Heart left ventricle (tissue), 16 donors: ENCODE results near the gene CALU. TPM values are rescaled to one million over a fixed set of nuclear protein-coding genes. Genes with fewer than 3 reads are reported as not detected.

ENCODE experiments used
- ATAC-seq, 4 donors: fragments of 200-7000 bp; cut with Tn5 transposase; one replicate each; pipeline ENCODE4 v1.9.1; 2020 to 2022; ENCODE audit warnings: moderate library complexity in 4 of 4, mild to moderate bottlenecking in 3 of 4, moderate number of reproducible peaks in 1 of 4
- DNase-seq, 5 donors: peaks; one replicate each; pipeline ENCODE4 v3.0.0-alpha.2; 2020
- H3K27ac ChIP-seq, 12 donors: fragments of 200-600 bp; sonication (generic) in 4 of 12; one replicate each; pipeline versions ENCODE4 v1.5.0 to v1.8.0; 2016 to 2022; ENCODE audit warnings: mild to moderate bottlenecking in 2 of 12
- H3K27me3 ChIP-seq, 9 donors: fragments of 200-600 bp; sonication (generic) in 2 of 9; one replicate each; pipeline versions ENCODE4 v1.5.1 to v1.8.0; 2016 to 2022; ENCODE audit warnings: mild to moderate bottlenecking in 3 of 9
- H3K36me3 ChIP-seq, 9 donors: fragments of 200-600 bp; sonication (generic) in 2 of 9; one replicate each; pipeline versions ENCODE4 v1.5.0 to v1.8.0; 2018 to 2022; ENCODE audit warnings: mild to moderate bottlenecking in 2 of 9
- H3K4me1 ChIP-seq, 12 donors: fragments of 200-600 bp; sonication (generic) in 4 of 12; one replicate each; pipeline versions ENCODE4 v1.5.0 to v1.8.0; 2016 to 2022; ENCODE audit warnings: mild to moderate bottlenecking in 3 of 12
- H3K4me3 ChIP-seq, 12 donors: fragments of 200-600 bp; sonication (generic) in 4 of 12; one replicate each; pipeline versions ENCODE4 v1.5.0 to v1.8.0; 2017 to 2022; ENCODE audit warnings: mild to moderate bottlenecking in 9 of 12, moderate library complexity in 4 of 12
- H3K9me3 ChIP-seq, 12 donors: fragments of 200-600 bp; sonication (generic) in 4 of 12; one replicate each; pipeline versions ENCODE4 v1.5.0 to v1.8.0; 2016 to 2022; ENCODE audit warnings: mild to moderate bottlenecking in 1 of 12
- CTCF ChIP-seq, 12 donors: fragments of 200-600 bp; sonication (generic) in 4 of 12; IDR thresholded peaks; one replicate each; pipeline versions ENCODE4 v1.5.0 to v1.8.0; 2018 to 2022; ENCODE audit warnings: antibody characterized with exemption in 12 of 12, mild to moderate bottlenecking in 5 of 12
- POLR2A ChIP-seq, 2 donors: fragments of 450-650 bp; IDR thresholded peaks; one replicate each; pipeline ENCODE4 v1.6.1; 2017; ENCODE audit warnings: antibody characterized with exemption in 2 of 2, mild to moderate bottlenecking in 2 of 2, moderate library complexity in 2 of 2
- WGBS, 4 donors: extraction: QIAGEN DNeasy Blood & Tissue Kit in 2 of 4; methylation state at CpG; one replicate each; pipeline versions ENCODE4 v1.1.5 to v1.1.7; 2013 to 2018; 5-methylcytosine and 5-hydroxymethylcytosine counted together
- intact Hi-C, 10 donors: fragments of 100-400 bp; cut with DNase I; formaldehyde crosslinking; loops; one replicate each; pipeline versions ENCODE4 v1.11.1 to v1.14.2; 2022
- polyA plus RNA-seq, 2 donors: library from polyadenylated mRNA; stranded (reverse); fragments of 200-250 nt; gene quantifications; one replicate each; pipeline ENCODE4 v1.2.3, GENCODE V29; 2013
- total RNA-seq, 9 donors: library from RNA; depleted of rRNA in 2 of 9; stranded (reverse); fragments of >200 nt in 2 of 9; fragmentation: NEBNext Ultra II Directional in 3 of 9; extraction: Animal tissue kit (Norgen Biotek cat#: 25700) in 3 of 9; gene quantifications; one replicate each; pipeline versions ENCODE4 v1.1.0 to v1.2.4, GENCODE V29; 2016 to 2023
- donor health status: ischemic (EF 13 %, LVEDD 7.1; RV severe dilation, severe dysfunction).
- donor health status: healthy with polysubstance abuse.
- donor health status: DM: no; HTN: yes; CAD: no.
- donor health status: DM: no; HTN: no; CAD: no.
- donor health status: ischemic (EF 25% LVEDD 6.9; RV normal size, moderate dysfunction).
- donor health status: ischemic (EF 25% LVEDD 5.7; RV mildly dilated, moderate dysfunction).
- donor health status: healthy.
- donor health status: DM: yes; HTN: yes; CAD: no.
- donor health status: ischemic (EF 35%, LVEDD 5.7; RV mildly dilated, moderate dysfunction).
- donor health status: nonischemic (EF 11% LVEDD 7.7; RV severe dilation, severe dysfunction).
- donor health status: DM: yes; HTN: yes; CAD: no.
- donor health status: PGD.
- donor health status: ischemic (EF 29% LVEDD 5.4; RV normal size, mild dysfunction).
- donor health status: nonischemic (EF 23%, LVEDD 6.1; RV moderate dilation, normal function).

Gene CALU
- total and polyA plus RNA-seq, 11 donors = 51.4 to 689 (median 257) TPM

GRCh38 chr7:128741491-128741890, 2.3 kb downstream of the CALU start:
- 33 to 48% (median 42%) methylated on average over 3 of the region's 3 CpGs for WGBS, 4 donors
- peaks cover 0 to 4% (median 0%) of the 10 kb centered on the region in 9 donors for H3K36me3 ChIP-seq
- H3K4me1 ChIP-seq = peaks cover 7 to 66% (median 52%) of the 10 kb centered on the region in 12 donors
- ATAC-seq (no peak), DNase-seq (no peak)
- no peak for TF ChIP-seq CTCF (IDR thresholded peaks at IDR 0.05)
- TF ChIP-seq POLR2A (IDR thresholded peaks at IDR 0.05) = no peak
- peak overlapping the region in 8 of 12 donors; percentile 4 to 98 (median 92) for H3K27ac ChIP-seq
- intact Hi-C loops = loop anchor here in 3 of 10 donors (5.0 to 10.0 kb wide), 3 partner anchors 86 to 123 kb away; partner anchors contain the start of gene ATP6V1F (in 3 of the 3)
- H3K27me3 ChIP-seq = no peaks in the 10 kb centered on the region
- H3K9me3 ChIP-seq = no peaks in the 10 kb centered on the region
- peak overlapping the region in 8 of 12 donors; percentile 5 to 99 (median 93) for H3K4me3 ChIP-seq

GRCh38 chr7:128742206-128742605, 3.0 kb downstream of the CALU start:
- 44 to 64% (median 60%) methylated on average over 4 of the region's 4 CpGs for WGBS, 4 donors
- TF ChIP-seq POLR2A (IDR thresholded peaks at IDR 0.05) = no peak
- no peak for TF ChIP-seq CTCF (IDR thresholded peaks at IDR 0.05)
- Histone ChIP-seq H3K4me1 (peaks cover 7 to 66% (median 54%) of the 10 kb centered on the region in 12 donors), H3K36me3 (peaks cover 0 to 4% (median 0%) of the 10 kb centered on the region in 9 donors), H3K9me3 (no peaks in the 10 kb centered on the region), H3K27ac (peak overlapping the region in 6 of 12 donors; percentile 8 to 98 (median 92)), H3K4me3 (peak overlapping the region in 2 of 12 donors; percentile 88 to 90), H3K27me3 (no peaks in the 10 kb centered on the region)
- ATAC-seq (no peak), DNase-seq (no peak)
- intact Hi-C loops = loop anchor here in 3 of 10 donors (5.0 to 10.0 kb wide), 3 partner anchors 85 to 123 kb away; partner anchors contain the start of gene ATP6V1F (in 3 of the 3)

GRCh38 chr7:128743112-128743772, 4.1 kb downstream of the CALU start:
- WGBS, 4 donors = 79 to 90% (median 89%) methylated on average over 7 of the region's 7 CpGs
- H3K27ac ChIP-seq = peak overlapping the region in 2 of 12 donors; percentile 28 to 92
- H3K9me3 ChIP-seq = no peaks in the 10 kb centered on the region
- no peak overlapping the region for H3K4me3 ChIP-seq
- H3K27me3 ChIP-seq = no peaks in the 10 kb centered on the region
- TF ChIP-seq POLR2A (IDR thresholded peaks at IDR 0.05) (no peak), CTCF (IDR thresholded peaks at IDR 0.05) (no peak)
- ATAC-seq (no peak), DNase-seq (no peak)
- H3K4me1 ChIP-seq = peaks cover 7 to 69% (median 56%) of the 10 kb centered on the region in 12 donors
- intact Hi-C loops = loop anchor here in 3 of 10 donors (5.0 to 10.0 kb wide), 3 partner anchors 84 to 122 kb away; partner anchors contain the start of gene ATP6V1F (in 3 of the 3)
- peaks cover 0 to 12% (median 5%) of the 10 kb centered on the region in 9 donors for H3K36me3 ChIP-seq

- peaks cover 7 to 68% (median 52%) of the 10 kb centered on the region in 12 donors for H3K4me1 ChIP-seq
- no peak overlapping the region for H3K27ac ChIP-seq
- H3K27me3 ChIP-seq = no peaks in the 10 kb centered on the region
- no peaks in the 10 kb centered on the region for H3K9me3 ChIP-seq
- TF ChIP-seq POLR2A (IDR thresholded peaks at IDR 0.05) (no peak), CTCF (IDR thresholded peaks at IDR 0.05) (no peak)
- no peak overlapping the region for H3K4me3 ChIP-seq
- H3K36me3 ChIP-seq = peaks cover 0 to 24% (median 17%) of the 10 kb centered on the region in 9 donors
- ATAC-seq (no peak), DNase-seq (no peak)
- intact Hi-C loops = loop anchor here in 3 of 10 donors (5.0 to 10.0 kb wide), 3 partner anchors 83 to 120 kb away; partner anchors contain the start of gene ATP6V1F (in 3 of the 3)
- 51 to 63% (median 59%) methylated on average over 2 of the region's 2 CpGs for WGBS, 4 donors
Measured at GRCh38 chr7:128744366-128744905, 5.3 kb downstream of the CALU start.
